GM23248 (cell line): ENCODE results near the gene STAT1. TPM values are rescaled to one million over a fixed set of nuclear protein-coding genes. Genes with fewer than 3 reads are reported as not detected.

Experiments
- DNase-seq: peaks from one replicate; pipeline ENCODE4 v3.0.0-alpha.2; 2015
- H2AFZ ChIP-seq: fragments of 200-600 bp; sonication (generic); 2 replicates; pipeline ENCODE4 v1.6.1; 2016; ENCODE audit warnings: antibody characterized with exemption
- H3F3A ChIP-seq: fragments of 200-600 bp; sonication (generic); 2 replicates; pipeline ENCODE4 v1.6.1; 2016; ENCODE audit warnings: mild to moderate bottlenecking, antibody characterized with exemption, mixed run types; ENCODE audit not compliant: insufficient read depth
- H3K27ac ChIP-seq: fragments of 200-600 bp; sonication (generic); 2 replicates; pipeline ENCODE4 v1.5.1; 2016; ENCODE audit warnings: mild to moderate bottlenecking
- H3K27me3 ChIP-seq: fragments of 200-600 bp; sonication (generic); replicated peaks from 2 replicates; pipeline ENCODE4 v1.6.1; 2016; ENCODE audit warnings: mild to moderate bottlenecking; ENCODE audit not compliant: insufficient read depth
- H3K36me3 ChIP-seq: fragments of 200-600 bp; sonication (generic); 2 replicates; pipeline ENCODE4 v1.6.1; 2016; ENCODE audit warnings: low read depth, mild to moderate bottlenecking
- H3K4me1 ChIP-seq: fragments of 200-600 bp; sonication (generic); 2 replicates; pipeline ENCODE4 v1.6.1; 2016; ENCODE audit warnings: mild to moderate bottlenecking; ENCODE audit not compliant: insufficient read depth
- H3K4me2 ChIP-seq: fragments of 200-600 bp; sonication (generic); one replicate; pipeline ENCODE4 v1.6.1; 2016; ENCODE audit warnings: mild to moderate bottlenecking; ENCODE audit not compliant: unreplicated experiment
- H3K4me3 ChIP-seq: fragments of 200-600 bp; sonication (generic); 2 replicates; pipeline ENCODE4 v1.5.1; 2016; ENCODE audit warnings: mild to moderate bottlenecking
- H3K79me2 ChIP-seq: fragments of 200-600 bp; sonication (generic); 2 replicates; pipeline ENCODE4 v1.6.1; 2016; ENCODE audit warnings: mild to moderate bottlenecking; ENCODE audit not compliant: insufficient read depth
- H3K9ac ChIP-seq: fragments of 200-600 bp; sonication (generic); 2 replicates; pipeline ENCODE4 v1.6.1; 2016; ENCODE audit warnings: mild to moderate bottlenecking
- H3K9me2 ChIP-seq: fragments of 200-600 bp; sonication (generic); 2 replicates; pipeline ENCODE4 v1.6.1; 2016; ENCODE audit warnings: mixed run types, mild to moderate bottlenecking, moderate library complexity; ENCODE audit not compliant: insufficient read depth
- H3K9me3 ChIP-seq: fragments of 200-600 bp; sonication (generic); one replicate; pipeline ENCODE4 v1.6.1; 2017; ENCODE audit warnings: low read depth
- H4K20me1 ChIP-seq: fragments of 200-600 bp; sonication (generic); 2 replicates; pipeline ENCODE4 v1.6.0; 2016; ENCODE audit not compliant: insufficient read depth
- EZH2 ChIP-seq: fragments of 200-600 bp; sonication (generic); IDR thresholded peaks from 2 replicates; pipeline ENCODE4 v1.6.1; 2018; ENCODE audit warnings: antibody characterized with exemption, mild to moderate bottlenecking; ENCODE audit not compliant: insufficient read depth, poor library complexity, severe bottlenecking
- EZH2phosphoT487 ChIP-seq: fragments of 200-600 bp; sonication (generic); IDR thresholded peaks from 2 replicates; pipeline ENCODE4 v1.6.1; 2018; ENCODE audit warnings: antibody characterized with exemption, moderate library complexity, mild to moderate bottlenecking, low read depth; ENCODE audit not compliant: insufficient read depth
- WGBS, 2 experiments: methylation state at CpG; one replicate each; pipeline ENCODE4 v1.1.6; 2015 to 2017; ENCODE audit warnings: low lambda C conversion rate in 2 of 2, low coverage in 1 of 2; ENCODE audit errors: missing lambda C conversion rate in 2 of 2; 5-methylcytosine and 5-hydroxymethylcytosine counted together
- in situ Hi-C: fragments of 300-500 bp; cut with MboI; formaldehyde crosslinking; loops from 2 replicates; pipeline ENCODE4 v1.15.0; 2020
- polyA plus RNA-seq: library from polyadenylated mRNA; unstranded; fragments of >200 nt; fragmentation: Nextera tagmentation; extraction: Ambion mirVana; gene quantifications from 2 replicates; pipeline ENCODE4 v1.2.1, GENCODE V29; 2016
- total RNA-seq: library from RNA; depleted of rRNA; stranded (reverse); fragments of >200 nt; shearing (Covaris generic); gene quantifications from 2 replicates; pipeline ENCODE4 v1.2.3, GENCODE V29; 2014

Gene STAT1
- total and polyA plus RNA-seq, 2 experiments from 2014 or later = 227 to 237 TPM

DNA sequence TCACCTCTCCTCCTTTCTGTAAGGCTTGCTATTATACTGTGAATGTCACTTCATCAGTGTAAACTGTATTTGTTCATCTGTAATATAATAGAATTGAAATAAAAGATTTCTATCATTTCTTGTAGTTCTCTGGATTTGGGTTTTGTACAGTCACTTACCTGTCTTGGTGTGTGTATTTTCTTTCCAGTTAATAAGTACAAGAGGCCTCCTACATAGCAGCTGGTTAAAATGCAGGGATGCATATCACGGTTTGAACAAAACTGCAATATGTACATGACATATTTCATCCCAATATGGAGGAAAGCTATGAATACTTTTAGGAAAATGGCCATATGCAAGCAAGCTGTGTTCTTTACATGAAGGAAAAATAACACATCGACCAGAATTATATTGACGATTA lies 5.4 kb upstream of the STAT1 start:
- in situ Hi-C loops = no loop called here
- H3K27me3 ChIP-seq = no peaks in the 10 kb centered on the region
- TF ChIP-seq EZH2 (no peak), EZH2phosphoT487 (no peak)
- peaks cover 22% of the 10 kb centered on the region for H3K4me1 ChIP-seq
- peaks cover 21% of the 10 kb centered on the region for H3F3A ChIP-seq
- H2AFZ ChIP-seq = 0 out of 2 replicates have a peak overlapping the region, but pooled peaks have one; percentile 37
- DNase-seq = no peak
- peak overlapping the region; percentile 96; the same call in 1 of the 2 replicates for H3K9ac ChIP-seq
- no peak overlapping the region for H3K4me3 ChIP-seq
- no peaks in the 10 kb centered on the region for H3K79me2 ChIP-seq
- no peaks in the 10 kb centered on the region for H3K36me3 ChIP-seq
- WGBS, 2 experiments = 65 to 73% methylated on average over 3 of the region's 3 CpGs
- no peaks in the 10 kb centered on the region for H4K20me1 ChIP-seq
- peak overlapping the region; percentile 84 for H3K4me2 ChIP-seq
- H3K9me2 ChIP-seq = no peaks in the 10 kb centered on the region
- no peak overlapping the region for H3K27ac ChIP-seq
- no peaks in the 10 kb centered on the region for H3K9me3 ChIP-seq

DNA sequence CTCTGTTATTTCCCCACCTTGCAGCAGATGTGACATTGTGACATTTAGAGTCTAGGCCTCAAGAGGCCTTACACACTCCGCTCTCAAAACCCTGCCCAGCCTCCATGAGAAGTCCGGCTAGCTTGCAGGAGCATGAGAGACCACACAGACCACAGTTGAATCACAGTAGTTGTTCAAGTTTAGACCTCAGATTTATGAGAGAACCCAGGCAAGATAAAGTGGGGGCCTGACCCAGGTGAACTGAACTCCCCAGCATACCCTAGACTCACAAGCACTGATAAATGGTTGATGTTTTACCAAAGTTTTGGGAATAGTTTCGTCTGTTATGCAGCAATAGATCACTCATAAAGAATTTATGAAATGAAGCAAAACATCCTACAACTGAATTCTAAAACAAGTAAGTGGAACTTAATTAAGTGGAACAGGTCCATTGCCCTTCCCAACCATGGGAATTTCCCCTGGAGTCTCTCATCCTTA lies 4.7 kb upstream of the STAT1 start:
- Histone ChIP-seq H3K27ac (no peak overlapping the region), H2AFZ (no peak overlapping the region), H3K4me2 (no peak overlapping the region), H3K4me3 (no peak overlapping the region), H3K79me2 (peaks cover 2% of the 10 kb centered on the region), H3K27me3 (no peaks in the 10 kb centered on the region), H3K4me1 (peaks cover 22% of the 10 kb centered on the region), H4K20me1 (no peaks in the 10 kb centered on the region), H3F3A (peaks cover 21% of the 10 kb centered on the region), H3K9me2 (no peaks in the 10 kb centered on the region), H3K9ac (no peak overlapping the region), H3K36me3 (no peaks in the 10 kb centered on the region), H3K9me3 (no peaks in the 10 kb centered on the region)
- TF ChIP-seq EZH2phosphoT487 (no peak), EZH2 (no peak)
- in situ Hi-C loops = no loop called here
- DNase-seq = no peak
- WGBS, 2 experiments = 87 to 92% methylated on average over 3 of the region's 3 CpGs

DNA sequence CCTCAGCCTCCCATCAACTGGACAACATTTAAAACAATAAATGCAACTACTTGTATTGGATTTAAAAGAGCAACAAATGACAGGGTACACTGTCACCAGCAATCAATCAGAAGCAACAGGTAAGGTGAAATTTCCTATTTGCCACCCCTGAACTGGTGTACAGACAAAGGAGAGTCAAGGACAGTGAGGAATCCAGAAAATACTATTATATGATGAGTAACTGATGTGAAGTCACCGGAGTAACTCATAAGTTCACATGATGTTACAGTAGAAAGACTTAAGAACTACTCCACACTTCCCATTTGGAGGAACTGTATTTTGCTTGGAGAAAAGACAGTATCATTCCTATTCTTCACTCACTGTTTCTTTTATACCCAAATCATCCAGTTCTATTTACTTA lies 4.1 kb upstream of the STAT1 start:
- H3K9me3 ChIP-seq = no peaks in the 10 kb centered on the region
- in situ Hi-C loops = no loop called here

DNA sequence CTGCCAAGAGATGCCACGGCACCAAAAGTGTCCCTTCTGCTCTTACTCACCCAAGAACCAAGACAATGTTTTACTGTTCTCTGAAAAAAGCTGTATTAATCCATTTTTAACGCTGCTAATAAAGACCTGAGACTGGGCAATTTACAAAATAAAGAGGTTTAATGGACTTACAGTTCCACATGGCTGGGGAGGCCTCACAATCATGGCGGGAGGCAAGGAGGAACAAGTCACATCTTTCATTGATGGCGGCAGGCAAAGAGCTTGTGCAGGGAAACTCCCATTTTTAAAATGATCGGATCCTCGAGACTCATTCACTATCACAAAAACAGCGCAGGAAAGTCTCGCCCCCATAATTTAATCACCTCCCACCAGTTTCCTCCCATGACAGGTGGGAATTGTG lies 1.9 kb upstream of the STAT1 start:
- H3K9me3 ChIP-seq = no peaks in the 10 kb centered on the region
- H3K4me2 ChIP-seq = no peak overlapping the region
- no peak overlapping the region for H3K4me3 ChIP-seq
- H3K36me3 ChIP-seq = 0 out of 2 replicates have a peak, but pooled peaks cover 4% of the 10 kb centered on the region
- H3K27ac ChIP-seq = no peak overlapping the region
- no peak for DNase-seq
- peaks cover 26% of the 10 kb centered on the region for H3K4me1 ChIP-seq
- H4K20me1 ChIP-seq = no peaks in the 10 kb centered on the region
- no peaks in the 10 kb centered on the region for H3K27me3 ChIP-seq
- TF ChIP-seq EZH2phosphoT487 (no peak), EZH2 (no peak)
- H3K9ac ChIP-seq = no peak overlapping the region
- no peaks in the 10 kb centered on the region for H3K9me2 ChIP-seq
- in situ Hi-C loops = no loop called here
- peaks cover 14% of the 10 kb centered on the region for H3F3A ChIP-seq
- no peak overlapping the region for H2AFZ ChIP-seq
- peaks cover 31% of the 10 kb centered on the region for H3K79me2 ChIP-seq
- WGBS, 2 experiments = 81 to 83% methylated on average over 8 of the region's 8 CpGs

More for the DNA sequence above, 4.1 kb upstream of the STAT1 start:
- H3K79me2 ChIP-seq = peaks cover 9% of the 10 kb centered on the region
- H3K4me3 ChIP-seq = no peak overlapping the region
- no peaks in the 10 kb centered on the region for H3K9me2 ChIP-seq
- no peak overlapping the region for H3K4me2 ChIP-seq
- no peaks in the 10 kb centered on the region for H3K36me3 ChIP-seq
- no peak overlapping the region for H2AFZ ChIP-seq
- no peaks in the 10 kb centered on the region for H3K27me3 ChIP-seq
- TF ChIP-seq EZH2 = no peak
- TF ChIP-seq EZH2phosphoT487 = no peak
- DNase-seq = peak; percentile 51
- peaks cover 22% of the 10 kb centered on the region for H3K4me1 ChIP-seq
- H4K20me1 ChIP-seq = no peaks in the 10 kb centered on the region
- H3F3A ChIP-seq = peaks cover 21% of the 10 kb centered on the region
- H3K9ac ChIP-seq = no peak overlapping the region
- H3K27ac ChIP-seq = no peak overlapping the region
- WGBS, 2 experiments = 77 to 86% methylated on average over 1 of the region's 1 CpG

DNA sequence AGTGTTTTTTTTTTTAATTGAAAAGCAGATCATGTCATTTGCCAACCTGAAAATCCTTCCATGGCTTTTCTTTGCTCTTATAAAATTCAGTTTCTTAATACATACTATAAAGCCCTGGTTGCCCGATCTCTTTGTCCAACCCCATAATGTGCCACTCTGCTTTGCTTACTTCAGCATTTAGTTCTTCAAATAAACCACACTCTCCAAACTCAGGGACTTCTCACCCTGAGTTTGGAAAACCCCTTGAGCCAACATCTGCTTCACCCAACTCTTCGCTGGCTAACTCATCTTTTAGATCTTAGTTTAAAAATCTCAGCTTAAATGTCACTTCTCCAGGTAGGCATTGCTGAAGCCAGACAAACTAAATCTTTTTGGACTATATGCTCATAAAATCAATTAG lies 1.3 kb upstream of the STAT1 start:
- H3K36me3 ChIP-seq = peaks cover 6% of the 10 kb centered on the region; the same call in 1 of the 2 replicates
- no peak for DNase-seq
- no peak for TF ChIP-seq EZH2
- TF ChIP-seq EZH2phosphoT487 = no peak
- peaks cover 32% of the 10 kb centered on the region for H3K4me1 ChIP-seq
- H3K4me3 ChIP-seq = no peak overlapping the region
- H3F3A ChIP-seq = peaks cover 13% of the 10 kb centered on the region; the same call in 1 of the 2 replicates
- H3K79me2 ChIP-seq = peaks cover 37% of the 10 kb centered on the region
- in situ Hi-C loops = no loop called here
- no peak overlapping the region for H2AFZ ChIP-seq
- no peaks in the 10 kb centered on the region for H3K27me3 ChIP-seq
- 85 to 93% methylated on average over 2 of the region's 2 CpGs for WGBS, 2 experiments
- no peaks in the 10 kb centered on the region for H4K20me1 ChIP-seq
- no peak overlapping the region for H3K9ac ChIP-seq
- H3K9me2 ChIP-seq = no peaks in the 10 kb centered on the region
- peak overlapping the region; percentile 90; the same call in 1 of the 2 replicates for H3K27ac ChIP-seq
- H3K4me2 ChIP-seq = no peak overlapping the region
- no peaks in the 10 kb centered on the region for H3K9me3 ChIP-seq
